CD4-positive, alpha-beta memory T cell (primary cell): ENCODE data around the gene IL1RL1. TPM values are rescaled to one million over a fixed set of nuclear protein-coding genes. Genes with fewer than 3 reads are reported as not detected.

Source experiments
- CTCF ChIA-PET: fragments of 350-600 bp; sonication (Branson Sonifier 250); formaldehyde crosslinking; loops from one replicate; lab custom pipeline; 2021; ENCODE audit warnings: inconsistent platforms; ENCODE audit not compliant: partially characterized antibody; lab: Charles Lee
- POLR2A ChIA-PET: fragments of 350-600 bp; sonication (Branson Sonifier 250); formaldehyde crosslinking; loops from one replicate; lab custom pipeline; 2021; ENCODE audit not compliant: partially characterized antibody; lab: Charles Lee
- DNase-seq, 5 donors: peaks; one replicate each; pipeline versions ENCODE4 v3.0.0 to v3.0.0-alpha.2; 2020 to 2022; ENCODE audit warnings: mixed read lengths in 1 of 5
- H3K27ac ChIP-seq: one replicate; pipeline ENCODE4 v1.7.0; 2013; ENCODE audit warnings: low read depth, low read length
- H3K27me3 ChIP-seq: 2 replicates; pipeline ENCODE4 v1.7.0; 2013; ENCODE audit warnings: mild to moderate bottlenecking, low read length, moderate library complexity; ENCODE audit not compliant: insufficient read depth
- H3K36me3 ChIP-seq: 2 replicates; pipeline ENCODE4 v1.7.0; 2013; ENCODE audit warnings: mild to moderate bottlenecking, low read length, moderate library complexity; ENCODE audit not compliant: insufficient read depth
- H3K4me1 ChIP-seq: 2 replicates; pipeline ENCODE4 v1.7.0; 2013; ENCODE audit warnings: mild to moderate bottlenecking, low read length, moderate library complexity; ENCODE audit not compliant: insufficient read depth
- H3K4me3 ChIP-seq, 2 donors: one replicate each; pipeline ENCODE4 v1.7.0; 2013; ENCODE audit warnings: low read length in 2 of 2, mild to moderate bottlenecking in 1 of 2
- H3K9me3 ChIP-seq, 2 donors: one replicate each; pipeline ENCODE4 v1.7.0; 2013; ENCODE audit warnings: low read length in 2 of 2, control low read depth in 1 of 2; ENCODE audit not compliant: control insufficient read depth in 1 of 2
- H3K27ac Mint-ChIP-seq, 7 donors: one replicate each; pipeline ENCODE4 v1.8.0; 2020 to 2021; ENCODE audit warnings: mixed read lengths in 7 of 7, mild to moderate bottlenecking in 6 of 7, inconsistent platforms in 3 of 7, moderate library complexity in 3 of 7
- H3K27me3 Mint-ChIP-seq, 2 donors: one replicate each; pipeline ENCODE4 v1.8.0; 2020 to 2021; ENCODE audit warnings: mixed read lengths in 2 of 2
- H3K36me3 Mint-ChIP-seq, 2 donors: one replicate each; pipeline ENCODE4 v1.8.0; 2020 to 2021; ENCODE audit warnings: mixed read lengths in 2 of 2, inconsistent platforms in 1 of 2, mild to moderate bottlenecking in 1 of 2
- H3K4me1 Mint-ChIP-seq, 4 donors: one replicate each; pipeline ENCODE4 v1.8.0; 2020 to 2021; ENCODE audit warnings: mixed read lengths in 4 of 4, mild to moderate bottlenecking in 1 of 4
- H3K4me3 Mint-ChIP-seq, 8 donors: one replicate each; pipeline ENCODE4 v1.8.0; 2020 to 2021; ENCODE audit warnings: mixed read lengths in 8 of 8, mild to moderate bottlenecking in 7 of 8, moderate library complexity in 6 of 8, inconsistent platforms in 3 of 8
- H3K9me3 Mint-ChIP-seq, 8 donors: one replicate each; pipeline ENCODE4 v1.8.0; 2020 to 2021; ENCODE audit warnings: mixed read lengths in 8 of 8, mild to moderate bottlenecking in 5 of 8, inconsistent platforms in 3 of 8, moderate library complexity in 1 of 8
- intact Hi-C: fragments of 100-400 bp; cut with micrococcal nuclease; formaldehyde crosslinking; loops from one replicate; pipeline ENCODE4 v1.15.1; 2023
- polyA plus RNA-seq, 2 donors: library from polyadenylated mRNA; unstranded; fragments of 300-500 nt; fragmentation: Illumina TruSeq; gene quantifications; one replicate each; pipeline ENCODE4 v1.2.3, GENCODE V29; 2021
- total RNA-seq, 2 experiments: library from RNA; stranded (reverse); gene quantifications; one replicate each; pipeline ENCODE4 v1.2.3, GENCODE V29; 2021

Gene IL1RL1
- total and polyA plus RNA-seq, 4 experiments from 2014 or later: 0.26 to 0.33 (median 0.29) TPM; not detected in 1

- Mint-ChIP-seq H3K4me1 (peaks cover 0 to 5% (median 2%) of the 10 kb centered on the region in 4 donors), H3K27me3 (peaks cover 1 to 2% of the 10 kb centered on the region in 2 donors), H3K9me3 (no peaks in the 10 kb centered on the region), H3K4me3 (no peak overlapping the region), H3K36me3 (no peaks in the 10 kb centered on the region), H3K27ac (no peak overlapping the region)
- no peaks in the 10 kb centered on the region for H3K4me1 ChIP-seq
- H3K4me3 ChIP-seq: no peak overlapping the region
- no peaks in the 10 kb centered on the region for H3K36me3 ChIP-seq
- H3K9me3 ChIP-seq: no peaks in the 10 kb centered on the region
- CTCF ChIA-PET: interaction anchor here (1.1 to 3.4 kb wide), 4 partner anchors 12 to 270 kb away, joined by 3 to 12 read pairs (median 4); no protein-coding TSS in a partner anchor
- no peaks in the 10 kb centered on the region for H3K27me3 ChIP-seq
- intact Hi-C loops: no loop called here
- POLR2A ChIA-PET: no interaction called here
- no peak overlapping the region for H3K27ac ChIP-seq
- DNase-seq: no peak
Measured at GRCh38 chr2:102290594-102290993, 20.8 kb upstream of the IL1RL1 start.

DNA sequence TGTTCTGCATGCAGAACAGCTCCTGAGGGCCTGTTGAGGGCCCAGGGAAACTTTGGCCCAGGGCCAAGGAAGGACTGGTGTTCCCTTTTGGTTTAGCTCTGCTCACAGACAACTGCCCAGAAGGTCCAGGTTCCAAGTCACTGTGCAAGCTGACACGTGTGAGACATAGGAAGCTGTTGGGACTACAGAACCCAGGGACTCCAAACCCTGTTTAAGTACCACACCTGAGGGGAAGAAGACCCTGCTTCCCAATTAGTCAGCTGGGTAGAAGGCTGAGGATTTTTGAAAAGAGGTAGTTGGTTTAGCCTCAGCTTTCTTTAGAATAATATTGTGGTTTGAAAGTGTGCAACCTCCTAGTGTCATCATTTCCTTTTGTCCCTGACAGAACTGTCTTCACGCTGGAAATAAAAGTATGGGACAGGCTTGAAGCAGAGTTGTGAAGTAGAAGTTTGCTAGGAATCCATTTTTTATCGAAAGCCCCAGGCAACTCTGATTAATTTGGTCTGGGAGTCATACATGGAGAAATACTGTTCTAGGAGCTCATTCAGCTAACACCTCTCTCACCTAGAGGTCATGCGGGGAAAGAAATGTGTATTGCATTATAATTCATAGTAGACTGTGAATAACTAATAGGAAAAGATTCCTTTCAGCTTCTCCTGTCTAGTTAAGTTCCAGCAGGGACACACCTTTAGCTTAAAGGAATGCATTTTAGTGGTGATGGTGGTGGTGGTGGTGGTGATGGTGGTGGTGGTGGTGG, 19.9 kb upstream of the IL1RL1 start:
- no peak overlapping the region for H3K4me3 ChIP-seq

DNA sequence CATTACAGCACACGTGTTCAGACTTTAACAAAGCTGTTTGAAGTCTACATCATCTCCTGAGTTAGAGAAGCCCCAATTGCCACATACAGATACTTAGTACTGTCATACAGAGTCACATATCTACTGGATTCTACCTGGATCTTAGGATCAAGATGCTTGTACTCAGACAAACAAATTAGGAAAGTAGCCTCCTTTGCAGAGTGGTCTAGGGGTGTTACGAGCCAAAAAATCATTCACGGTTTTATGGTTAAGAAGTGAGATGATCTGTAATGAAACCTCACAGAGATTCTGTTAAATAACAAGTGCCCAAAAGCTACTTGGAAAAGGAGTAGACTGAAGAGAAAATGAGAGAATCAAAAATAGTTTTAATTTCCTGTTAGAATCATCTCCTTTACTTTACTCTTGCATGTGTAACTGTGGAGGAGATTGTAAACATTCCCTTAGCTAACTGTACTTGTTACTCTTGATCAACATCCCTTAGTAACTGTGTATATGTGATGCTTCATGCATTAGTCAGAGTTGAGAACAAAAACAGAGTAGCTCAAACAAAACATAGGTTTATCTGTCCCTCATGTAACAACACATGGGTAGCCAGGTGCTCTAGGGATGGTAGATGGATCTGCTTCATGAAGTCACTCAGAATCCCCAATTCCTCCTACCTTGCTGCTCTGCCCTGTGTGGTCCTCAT, 16.4 kb upstream of the IL1RL1 start:
- no peak for DNase-seq
- Mint-ChIP-seq H3K9me3 (no peaks in the 10 kb centered on the region), H3K27me3 (peaks cover 1% of the 10 kb centered on the region in 2 donors), H3K27ac (no peak overlapping the region), H3K4me3 (no peak overlapping the region), H3K36me3 (no peaks in the 10 kb centered on the region), H3K4me1 (peaks cover 0 to 5% (median 2%) of the 10 kb centered on the region in 4 donors)
- Histone ChIP-seq H3K9me3 (no peaks in the 10 kb centered on the region), H3K4me3 (no peak overlapping the region), H3K36me3 (no peaks in the 10 kb centered on the region), H3K27me3 (no peaks in the 10 kb centered on the region), H3K27ac (no peak overlapping the region), H3K4me1 (no peaks in the 10 kb centered on the region)
- intact Hi-C loops: no loop called here
- ChIA-PET CTCF (interaction anchor here (1.0 to 1.8 kb wide), 2 partner anchors 148 to 289 kb away, joined by 3 to 6 read pairs; no protein-coding TSS in a partner anchor), POLR2A (no interaction called here)

More for the DNA sequence above, 19.9 kb upstream of the IL1RL1 start:
- ChIA-PET POLR2A (interaction anchor here (0.7 kb wide), 1 partner anchor 10 kb away, joined by 3 read pairs; no protein-coding TSS in a partner anchor), CTCF (interaction anchor here (1.1 to 3.4 kb wide), 6 partner anchors 11 to 272 kb away, joined by 3 to 12 read pairs (median 4); no protein-coding TSS in a partner anchor)
- no peak overlapping the region for H3K27ac ChIP-seq
- Mint-ChIP-seq H3K4me1 (peaks cover 0 to 5% (median 2%) of the 10 kb centered on the region in 4 donors), H3K27ac (no peak overlapping the region), H3K27me3 (peaks cover 1 to 2% of the 10 kb centered on the region in 2 donors), H3K4me3 (no peak overlapping the region), H3K9me3 (no peaks in the 10 kb centered on the region), H3K36me3 (no peaks in the 10 kb centered on the region)
- no peaks in the 10 kb centered on the region for H3K9me3 ChIP-seq
- no peaks in the 10 kb centered on the region for H3K36me3 ChIP-seq
- DNase-seq: no peak
- H3K27me3 ChIP-seq: no peaks in the 10 kb centered on the region
- intact Hi-C loops: no loop called here
- H3K4me1 ChIP-seq: no peaks in the 10 kb centered on the region

DNA sequence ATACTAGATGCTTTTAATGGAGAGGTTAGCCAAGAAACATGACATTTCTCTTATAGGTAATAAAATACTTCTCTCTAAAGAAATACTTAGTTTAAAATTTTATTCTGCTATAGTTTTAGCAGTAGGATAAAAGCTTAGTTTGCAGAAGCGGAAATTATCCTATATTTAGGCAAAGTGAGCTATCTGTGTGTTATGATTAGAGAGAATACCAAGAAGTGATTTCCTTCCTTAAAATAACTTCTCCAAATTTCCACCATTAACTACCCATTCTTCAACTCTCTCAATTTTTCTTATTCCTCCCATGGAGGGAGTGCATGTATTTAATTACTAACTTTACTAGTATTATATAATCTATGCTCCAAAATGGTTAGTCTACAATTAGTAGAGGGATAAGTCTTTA, 15.8 kb upstream of the IL1RL1 start:
- H3K9me3 Mint-ChIP-seq: no peaks in the 10 kb centered on the region

GRCh38 chr2:102296449-102296848, 14.9 kb upstream of the IL1RL1 start:
- Mint-ChIP-seq H3K27me3 (no peaks in the 10 kb centered on the region), H3K36me3 (no peaks in the 10 kb centered on the region), H3K27ac (no peak overlapping the region), H3K9me3 (no peaks in the 10 kb centered on the region), H3K4me3 (no peak overlapping the region), H3K4me1 (peaks cover 0 to 5% (median 1%) of the 10 kb centered on the region in 4 donors)
- no peaks in the 10 kb centered on the region for H3K4me1 ChIP-seq
- no peak for DNase-seq
- H3K4me3 ChIP-seq: no peak overlapping the region
- intact Hi-C loops: no loop called here
- POLR2A ChIA-PET: no interaction called here
- no peaks in the 10 kb centered on the region for H3K9me3 ChIP-seq
- no peaks in the 10 kb centered on the region for H3K27me3 ChIP-seq
- H3K36me3 ChIP-seq: no peaks in the 10 kb centered on the region
- no peak overlapping the region for H3K27ac ChIP-seq
- CTCF ChIA-PET: interaction anchor here (0.9 to 1.6 kb wide), 3 partner anchors 10 to 145 kb away, joined by 3 read pairs; no protein-coding TSS in a partner anchor

More for the DNA sequence above, 15.8 kb upstream of the IL1RL1 start:
- Mint-ChIP-seq H3K36me3 (no peaks in the 10 kb centered on the region), H3K4me1 (peaks cover 0 to 5% (median 2%) of the 10 kb centered on the region in 4 donors), H3K27me3 (peaks cover 0 to 1% of the 10 kb centered on the region in 2 donors), H3K4me3 (no peak overlapping the region), H3K27ac (no peak overlapping the region)
- H3K27ac ChIP-seq: no peak overlapping the region
- intact Hi-C loops: no loop called here
- no peaks in the 10 kb centered on the region for H3K27me3 ChIP-seq
- DNase-seq: no peak
- no peak overlapping the region for H3K4me3 ChIP-seq
- ChIA-PET CTCF (interaction anchor here (1.0 to 1.8 kb wide), 2 partner anchors 148 to 290 kb away, joined by 3 to 6 read pairs; no protein-coding TSS in a partner anchor), POLR2A (no interaction called here)
- no peaks in the 10 kb centered on the region for H3K36me3 ChIP-seq
- no peaks in the 10 kb centered on the region for H3K9me3 ChIP-seq
- H3K4me1 ChIP-seq: no peaks in the 10 kb centered on the region

DNA sequence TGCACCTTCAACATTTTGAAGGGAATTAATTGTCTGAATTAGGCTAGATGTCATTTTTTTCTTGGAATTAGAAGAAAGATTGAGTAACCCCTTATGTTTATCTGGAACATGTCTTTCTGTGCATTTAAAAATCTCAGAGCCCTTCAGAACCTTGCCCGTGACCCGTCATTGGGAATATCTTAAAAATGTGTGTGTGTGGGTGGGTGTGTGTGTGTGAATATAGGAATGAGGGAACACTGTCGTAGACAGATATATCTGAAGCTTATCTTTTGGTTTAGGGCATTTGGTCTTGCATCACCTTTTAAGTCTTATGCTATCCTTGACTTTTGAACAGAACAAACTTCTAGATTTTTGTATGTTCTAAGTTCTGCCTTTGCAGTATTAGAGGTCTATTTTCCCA, 13.5 kb upstream of the IL1RL1 start:
- DNase-seq: no peak
- Histone ChIP-seq H3K36me3 (no peaks in the 10 kb centered on the region), H3K27ac (no peak overlapping the region), H3K4me1 (peaks cover 7% of the 10 kb centered on the region), H3K4me3 (no peak overlapping the region), H3K9me3 (no peaks in the 10 kb centered on the region), H3K27me3 (no peaks in the 10 kb centered on the region)
- Mint-ChIP-seq H3K9me3 (no peaks in the 10 kb centered on the region), H3K36me3 (no peaks in the 10 kb centered on the region), H3K27me3 (no peaks in the 10 kb centered on the region), H3K4me1 (peaks cover 8% of the 10 kb centered on the region in 4 donors), H3K4me3 (no peak overlapping the region), H3K27ac (no peak overlapping the region)
- intact Hi-C loops: no loop called here
- POLR2A ChIA-PET: no interaction called here
- CTCF ChIA-PET: interaction anchor here (1.4 to 1.6 kb wide), 2 partner anchors 57 to 143 kb away, joined by 3 read pairs; no protein-coding TSS in a partner anchor
